Posterior vena cava (tissue), 2 donors: ENCODE results near the gene GOLGA1. TPM values are rescaled to one million over a fixed set of nuclear protein-coding genes. Genes with fewer than 3 reads are reported as not detected.
"Not testable (repeated sequence)": the region's sequence is repeated elsewhere in the genome, so short reads cannot be mapped to it uniquely, and the experiment has no call there.

Experiments used
- DNase-seq: peaks from one replicate; pipeline ENCODE4 v3.0.0-alpha.2; 2020; ENCODE audit warnings: low spot score
- intact Hi-C, 2 donors: fragments of 100-400 bp; cut with DNase I; formaldehyde crosslinking; loops; one replicate each; pipeline versions ENCODE4 v1.14.1 to v1.14.2; 2022 to 2023
- total RNA-seq, 2 donors: library from RNA; stranded (reverse); fragmentation: NEBNext Ultra II Directional; extraction: Animal tissue kit (Norgen Biotek cat#: 25700); gene quantifications; one replicate each; pipeline ENCODE4 v1.2.1, GENCODE V29; 2021
- donor health status: DM: yes; HTN: yes; CAD: no.
- donor health status: DM: yes; HTN: yes; CAD: no.

GOLGA1 gene
- total RNA-seq, 2 donors from 2014 or later = 21.0 to 21.5 TPM

- DNase-seq, intact Hi-C loops: not testable (repeated sequence)
Measured at GRCh38 chr9:124846467-124846866, 94.4 kb downstream of the GOLGA1 start.

GRCh38 chr9:124844291-124844690, 96.6 kb downstream of the GOLGA1 start:
- intact Hi-C loops = loop anchor here in 1 of 2 donors (5.0 kb wide), 1 partner anchor 62 kb away; no protein-coding TSS in a partner anchor
- DNase-seq = no peak

- no peak for DNase-seq
- intact Hi-C loops = loop anchor here in 1 of 2 donors (5.0 kb wide), 1 partner anchor 61 kb away; no protein-coding TSS in a partner anchor
Measured at GRCh38 chr9:124843456-124844034, 97.3 kb downstream of the GOLGA1 start.

- intact Hi-C loops = loop anchor here in 1 of 2 donors (5.0 kb wide), 1 partner anchor 59 kb away; no protein-coding TSS in a partner anchor
- DNase-seq = no peak
Measured at GRCh38 chr9:124841075-124841821, 99.6 kb downstream of the GOLGA1 start.

GRCh38 chr9:124840300-124840833, 100.5 kb downstream of the GOLGA1 start:
- DNase-seq = no peak
- intact Hi-C loops = loop anchor here in 1 of 2 donors (5.0 kb wide), 1 partner anchor 58 kb away; no protein-coding TSS in a partner anchor

GRCh38 chr9:124839612-124840299, 101.1 kb downstream of the GOLGA1 start:
- intact Hi-C loops = loop anchor here in 1 of 2 donors (5.0 kb wide), 1 partner anchor 57 kb away; no protein-coding TSS in a partner anchor
- DNase-seq = no peak

GRCh38 chr9:124838567-124839275, 102.2 kb downstream of the GOLGA1 start:
- DNase-seq, intact Hi-C loops: not testable (repeated sequence)

- intact Hi-C loops, DNase-seq: not testable (repeated sequence)
Measured at GRCh38 chr9:124838132-124838531, 102.8 kb downstream of the GOLGA1 start.

- DNase-seq = no peak
- intact Hi-C loops = no loop called here
Measured at GRCh38 chr9:124835026-124835557, 105.8 kb downstream of the GOLGA1 start.

- DNase-seq = no peak
- intact Hi-C loops = no loop called here
Measured at GRCh38 chr9:124834591-124834990, 106.3 kb downstream of the GOLGA1 start.

GRCh38 chr9:124831642-124832364, 109.1 kb downstream of the GOLGA1 start:
- no peak for DNase-seq
- intact Hi-C loops = no loop called here

GRCh38 chr9:124830593-124830992, 110.3 kb downstream of the GOLGA1 start:
- intact Hi-C loops = no loop called here
- no peak for DNase-seq

- intact Hi-C loops = loop anchor here in 1 of 2 donors (1.0 kb wide), 1 partner anchor 27 kb away; no protein-coding TSS in a partner anchor
Measured at GRCh38 chr9:124829334-124829669, 111.6 kb downstream of the GOLGA1 start.

GRCh38 chr9:124828489-124829333, 112.2 kb downstream of the GOLGA1 start:
- DNase-seq = no peak
- intact Hi-C loops = loop anchor here in 1 of 2 donors (1.0 kb wide), 1 partner anchor 26 kb away; no protein-coding TSS in a partner anchor

More at GRCh38 chr9:124829334-124829669, 111.6 kb downstream of the GOLGA1 start:
- no peak for DNase-seq
